Activated naive CD8-positive, alpha-beta T cell treated with anti-CD3 and anti-CD28 coated beads, Interleukin-2, amount 50 U/mL, for 16 hours (primary cell): ENCODE results near the gene VRK2.
"Not testable (repeated sequence)": the region's sequence is repeated elsewhere in the genome, so short reads cannot be mapped to it uniquely, and the experiment has no call there.

ENCODE experiments used
- DNase-seq: peaks from one replicate; pipeline ENCODE4 v3.0.0-alpha.2; 2020; ENCODE audit warnings: low read depth, low spot score

VRK2 gene

GRCh38 chr2:58107803-58108710 is 61.5 kb downstream of the VRK2 start:
- DNase-seq, result no peak

GRCh38 chr2:58109481-58109880 is 62.9 kb downstream of the VRK2 start:
- DNase-seq, result no peak

DNA sequence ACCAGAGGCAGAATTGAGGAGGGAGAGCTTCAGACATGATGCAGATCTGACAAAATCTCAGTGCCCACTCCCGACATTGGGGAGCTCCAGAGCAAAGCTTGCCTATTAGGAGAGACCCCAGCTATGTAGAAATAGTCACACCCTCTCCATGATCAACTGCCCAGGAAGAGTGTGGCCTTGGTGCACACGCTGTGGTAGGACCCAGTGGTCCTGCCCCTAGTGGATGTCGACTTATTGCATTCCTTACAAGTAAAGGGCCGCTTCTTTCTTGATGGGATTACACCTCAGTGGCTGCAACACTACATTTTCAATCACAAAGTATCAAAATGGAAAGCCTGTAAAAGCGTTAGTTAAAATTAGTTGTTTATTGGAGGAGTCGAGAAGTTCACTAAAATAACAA is 64.2 kb downstream of the VRK2 start:
- DNase-seq, result no peak

GRCh38 chr2:58113563-58113962 is 67.0 kb downstream of the VRK2 start:
- DNase-seq, result not testable (repeated sequence)

- no peak for DNase-seq
These were observed 74.1 kb downstream of the VRK2 start for GRCh38 chr2:58120626-58121229.

- no peak for DNase-seq
These were observed 75.4 kb downstream of the VRK2 start for GRCh38 chr2:58122040-58122439.

DNA sequence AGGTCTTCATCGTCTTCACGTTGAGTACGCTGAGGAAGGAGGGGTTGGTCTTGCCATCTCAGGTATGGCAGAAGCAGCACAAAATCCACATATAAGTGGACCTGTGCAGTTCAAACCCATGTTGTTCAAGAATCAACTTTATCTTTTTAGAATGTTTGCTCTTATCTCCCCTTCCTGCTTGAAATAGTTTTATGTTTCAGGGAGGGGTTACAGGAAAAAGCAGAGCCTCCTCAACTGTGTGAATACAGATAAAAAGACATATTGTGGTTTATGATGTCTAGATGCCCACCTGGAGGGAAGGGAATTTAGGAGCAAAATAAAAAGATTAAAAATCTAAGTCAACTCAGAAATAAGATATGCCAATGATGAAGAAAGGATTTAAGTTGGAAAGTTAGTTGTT is 75.9 kb downstream of the VRK2 start:
- DNase-seq, result no peak

- no peak for DNase-seq
These were observed 80.5 kb downstream of the VRK2 start for GRCh38 chr2:58127111-58127510.

DNA sequence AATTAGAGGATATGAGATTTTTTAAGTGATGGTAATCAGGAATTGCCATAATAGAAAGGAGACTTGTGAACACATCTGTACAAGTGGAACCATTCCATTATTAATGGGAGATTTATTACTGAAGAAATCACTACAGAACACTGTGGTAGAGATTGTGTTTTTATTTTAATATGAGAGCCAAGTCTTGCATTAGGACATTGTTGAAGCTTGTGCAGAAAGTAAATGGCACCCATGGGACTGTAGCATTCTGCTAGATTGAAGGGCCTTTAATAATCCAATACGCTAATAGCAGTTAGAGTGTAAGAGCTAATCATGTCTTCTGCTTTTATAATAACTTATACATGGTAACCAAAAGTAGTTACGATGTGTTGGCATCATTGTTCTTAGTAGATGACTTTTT is 83.6 kb downstream of the VRK2 start:
- no peak for DNase-seq

DNA sequence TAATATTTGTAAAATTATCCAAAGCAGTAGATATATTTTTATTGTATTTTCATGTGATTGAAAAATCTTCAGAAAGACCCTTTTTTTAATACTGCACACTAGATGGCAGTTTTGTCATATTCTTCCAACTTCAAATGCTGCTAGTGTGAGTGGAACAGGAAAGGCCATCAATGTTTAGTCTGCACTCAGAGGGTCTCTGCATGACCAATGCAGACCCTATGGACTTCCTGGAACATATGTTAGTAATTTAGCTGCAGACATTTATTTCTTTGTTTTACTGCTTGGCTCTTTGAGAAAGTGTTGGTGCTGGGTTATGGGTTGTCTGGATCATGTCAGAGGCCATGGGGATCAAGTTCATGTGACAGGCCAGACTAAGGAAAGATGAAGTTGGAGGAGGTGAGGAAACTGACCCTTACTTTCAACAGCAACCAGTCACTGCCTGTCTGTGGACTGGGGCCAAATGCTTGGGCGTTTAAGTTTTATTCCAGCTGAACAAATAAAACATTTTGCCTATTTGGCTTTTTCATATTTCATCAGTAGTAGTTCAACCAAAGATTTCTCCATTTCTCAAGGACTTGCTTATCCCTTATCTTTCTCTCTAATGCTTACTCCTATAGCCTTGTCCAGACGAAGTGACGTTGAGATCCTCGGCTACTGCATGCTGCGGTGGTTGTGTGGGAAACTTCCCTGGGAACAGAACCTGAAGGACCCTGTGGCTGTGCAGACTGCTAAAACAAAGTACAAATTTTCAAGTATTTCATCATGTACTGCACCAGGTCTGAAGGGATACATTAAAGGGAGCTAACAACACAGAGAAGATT is 84.8 kb downstream of the VRK2 start:
- no peak for DNase-seq

- DNase-seq, result no peak
These were observed 86.8 kb downstream of the VRK2 start for GRCh38 chr2:58133395-58133794.

GRCh38 chr2:58135861-58136260 is 89.3 kb downstream of the VRK2 start:
- DNase-seq, result no peak

DNA sequence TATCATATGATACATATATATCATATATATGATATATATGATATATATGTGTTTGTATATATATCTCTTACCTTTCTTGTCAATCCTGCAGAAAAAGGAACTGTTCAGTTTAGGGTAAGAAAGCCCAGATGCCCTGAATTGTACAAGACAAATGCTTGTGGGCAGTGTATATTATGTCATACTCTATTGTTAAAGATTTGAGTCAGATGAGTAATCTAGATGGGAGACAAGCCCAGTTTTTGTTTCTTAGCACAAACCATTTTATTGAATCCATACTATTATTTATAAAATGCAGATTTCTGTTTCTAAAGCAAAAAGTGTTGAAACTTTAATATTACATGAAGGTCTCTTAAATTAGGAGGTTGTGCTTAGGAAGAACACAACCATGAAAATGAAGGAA is 90.6 kb downstream of the VRK2 start:
- DNase-seq, result no peak

DNA sequence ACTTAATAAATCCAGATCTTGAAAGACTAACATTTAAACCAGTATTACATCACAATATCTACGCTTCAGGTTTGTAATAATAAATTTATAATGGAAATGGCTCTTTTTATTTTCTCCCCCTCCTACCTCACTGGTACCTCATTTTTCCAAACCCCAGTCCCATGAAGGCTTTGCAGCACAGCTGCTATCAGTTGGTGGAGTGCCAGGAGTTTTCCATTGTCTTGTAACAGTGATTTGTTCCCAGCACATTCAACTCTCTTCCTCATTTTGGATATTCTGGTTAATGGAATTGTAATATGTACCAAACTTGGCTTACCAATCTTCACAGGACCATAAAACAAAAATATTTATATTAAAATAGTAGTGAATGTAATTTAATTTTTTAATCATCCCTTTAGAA is 91.2 kb downstream of the VRK2 start:
- DNase-seq, result no peak

DNA sequence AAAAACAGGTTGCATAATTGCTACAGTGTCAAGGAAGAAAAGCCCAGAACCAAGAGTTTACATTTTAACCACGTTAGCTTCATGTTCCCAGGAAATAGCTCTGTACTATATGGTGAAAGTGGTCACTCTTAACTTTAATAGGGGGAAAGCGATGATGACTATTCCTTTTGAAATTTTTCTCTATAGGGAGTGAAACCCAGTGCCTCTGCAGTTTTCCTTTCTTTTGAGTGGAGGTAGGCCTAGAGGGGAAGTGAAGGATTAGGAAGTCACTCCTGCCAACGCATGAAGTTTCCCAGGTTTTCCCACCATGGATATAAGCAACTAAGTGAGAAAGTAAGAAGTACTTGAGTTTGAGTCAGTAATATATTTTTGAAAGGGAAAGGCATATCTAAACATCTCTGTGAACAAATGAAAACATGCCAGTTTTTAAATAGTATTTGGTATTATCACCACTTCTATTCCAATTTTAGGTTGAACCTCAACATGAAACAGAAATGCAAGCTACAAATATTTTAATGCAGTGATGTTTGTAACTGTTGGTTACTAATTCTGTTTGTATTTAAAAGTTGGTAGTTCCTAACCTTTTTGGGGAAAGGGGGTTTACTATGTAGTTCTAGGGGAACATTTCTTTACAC is 91.9 kb downstream of the VRK2 start:
- no peak for DNase-seq

- no peak for DNase-seq
These were observed 94.0 kb downstream of the VRK2 start for GRCh38 chr2:58140508-58141072.

DNA sequence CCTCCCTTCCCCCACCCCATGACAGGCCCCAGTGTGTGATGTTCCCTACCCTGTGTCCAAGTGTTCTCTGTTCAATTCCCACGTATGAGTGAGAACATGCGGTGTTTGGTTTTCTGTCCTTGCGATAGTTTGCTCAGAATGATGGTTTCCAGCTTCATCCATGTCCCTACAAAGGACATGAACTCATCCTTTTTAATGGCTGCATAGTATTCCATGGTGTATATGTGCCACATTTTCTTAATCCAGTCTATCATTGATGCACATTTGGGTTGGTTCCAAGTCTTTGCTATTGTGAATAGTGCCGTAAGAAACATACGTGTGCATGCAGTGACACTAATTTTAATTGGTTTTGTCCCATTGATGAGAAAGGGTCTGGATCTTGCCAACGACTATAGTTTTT is 99.2 kb downstream of the VRK2 start:
- DNase-seq, result not testable (repeated sequence)

GRCh38 chr2:58146707-58147106 is 100.1 kb downstream of the VRK2 start:
- DNase-seq, result no peak

- DNase-seq, result no peak
These were observed 108.7 kb downstream of the VRK2 start for GRCh38 chr2:58155160-58155778.

- no peak for DNase-seq
These were observed 110.2 kb downstream of the VRK2 start for GRCh38 chr2:58156780-58157179.

DNA sequence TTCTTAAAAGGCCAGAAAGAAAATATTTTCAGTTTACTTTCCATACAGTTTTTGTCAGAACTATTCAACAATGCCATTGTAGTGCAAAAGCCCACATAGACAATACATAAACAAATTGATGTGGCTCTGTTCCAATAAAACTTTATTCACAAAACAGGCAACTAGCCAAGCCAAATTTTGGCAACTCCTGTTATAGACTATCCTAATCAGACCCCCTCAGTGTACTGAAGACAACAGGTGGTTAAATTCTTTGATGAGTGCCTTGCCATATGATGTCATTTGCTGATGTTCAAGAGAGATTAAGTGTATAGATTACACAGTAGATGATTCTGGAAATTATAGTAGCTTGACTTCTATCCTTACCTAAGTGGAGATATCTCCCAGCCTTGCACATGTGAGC is 111.1 kb downstream of the VRK2 start:
- no peak for DNase-seq
